GM19467 (cell line): ENCODE results near the gene SOD3.

Source experiments
- ATAC-seq: cut with Tn5 transposase; IDR thresholded peaks from one replicate; pipeline ENCODE4 v1.9.1; 2021; ENCODE audit warnings: mild to moderate bottlenecking, moderate library complexity; ENCODE audit not compliant: unreplicated experiment

The SOD3 gene

GRCh38 chr4:24840826-24841543, 45.6 kb downstream of the SOD3 start:
- no peak for ATAC-seq

- ATAC-seq, result no peak
Observed at GRCh38 chr4:24842356-24842755, 47.0 kb downstream of the SOD3 start.

- ATAC-seq, result no peak
Observed at GRCh38 chr4:24843096-24843495, 47.7 kb downstream of the SOD3 start.

GRCh38 chr4:24845132-24845531, 49.8 kb downstream of the SOD3 start:
- ATAC-seq, result no peak

GRCh38 chr4:24845902-24846301, 50.5 kb downstream of the SOD3 start:
- no peak for ATAC-seq

GRCh38 chr4:24846716-24847115, 51.3 kb downstream of the SOD3 start:
- no peak for ATAC-seq

- no peak for ATAC-seq
Observed at GRCh38 chr4:24849351-24849750, 54.0 kb downstream of the SOD3 start.

- ATAC-seq, result no peak
Observed at GRCh38 chr4:24849756-24850155, 54.4 kb downstream of the SOD3 start.
